ENCODE results near the gene SNX8.

DNA sequence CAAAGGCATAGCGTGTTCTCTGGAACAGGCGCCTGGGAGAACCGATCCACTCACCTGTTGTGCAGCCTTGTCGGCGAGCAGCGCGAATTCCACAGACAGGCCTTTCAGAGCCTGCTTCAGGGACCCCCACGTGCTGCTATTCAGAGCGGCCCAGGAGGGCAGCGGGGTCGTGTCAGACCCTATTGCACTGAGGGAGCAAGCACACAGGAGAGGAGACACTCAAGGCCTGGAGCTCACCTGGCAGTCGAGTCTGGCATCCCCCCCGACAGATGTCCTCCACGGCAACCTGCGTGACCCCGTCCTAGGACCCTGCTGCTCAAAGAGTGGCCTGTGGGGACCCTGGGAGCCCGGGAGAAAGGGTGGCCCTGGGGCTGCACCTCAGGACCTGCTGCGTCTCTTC is 51.1 kb downstream of the SNX8 start:
- TF ChIP-seq, protein P1, sequence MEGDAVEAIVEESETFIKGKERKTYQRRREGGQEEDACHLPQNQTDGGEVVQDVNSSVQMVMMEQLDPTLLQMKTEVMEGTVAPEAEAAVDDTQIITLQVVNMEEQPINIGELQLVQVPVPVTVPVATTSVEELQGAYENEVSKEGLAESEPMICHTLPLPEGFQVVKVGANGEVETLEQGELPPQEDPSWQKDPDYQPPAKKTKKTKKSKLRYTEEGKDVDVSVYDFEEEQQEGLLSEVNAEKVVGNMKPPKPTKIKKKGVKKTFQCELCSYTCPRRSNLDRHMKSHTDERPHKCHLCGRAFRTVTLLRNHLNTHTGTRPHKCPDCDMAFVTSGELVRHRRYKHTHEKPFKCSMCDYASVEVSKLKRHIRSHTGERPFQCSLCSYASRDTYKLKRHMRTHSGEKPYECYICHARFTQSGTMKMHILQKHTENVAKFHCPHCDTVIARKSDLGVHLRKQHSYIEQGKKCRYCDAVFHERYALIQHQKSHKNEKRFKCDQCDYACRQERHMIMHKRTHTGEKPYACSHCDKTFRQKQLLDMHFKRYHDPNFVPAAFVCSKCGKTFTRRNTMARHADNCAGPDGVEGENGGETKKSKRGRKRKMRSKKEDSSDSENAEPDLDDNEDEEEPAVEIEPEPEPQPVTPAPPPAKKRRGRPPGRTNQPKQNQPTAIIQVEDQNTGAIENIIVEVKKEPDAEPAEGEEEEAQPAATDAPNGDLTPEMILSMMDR (conservative IDR thresholded peaks at IDR 0.05; ENCODE audit: low read length) = no peak
- no peak for TF ChIP-seq EZH2phosphoT487 (IDR thresholded peaks at IDR 0.05; ENCODE audit: borderline replicate concordance, low read depth, low read length)

Data from OCI-LY7 (cell line).